Heart right ventricle (tissue), 16 donors: ENCODE measurements around the gene ARHGAP4. TPM values are rescaled to one million over a fixed set of nuclear protein-coding genes. Genes with fewer than 3 reads are reported as not detected.

Experiments used
- ATAC-seq, 8 donors: fragments of 200-7000 bp; cut with Tn5 transposase; one replicate each; pipeline ENCODE4 v1.9.1; 2020; ENCODE audit warnings: mild to moderate bottlenecking in 8 of 8, moderate library complexity in 8 of 8, moderate number of reproducible peaks in 1 of 8
- DNase-seq, 2 donors: peaks; one replicate each; pipeline ENCODE4 v3.0.0-alpha.2; 2020
- H3K27ac ChIP-seq, 10 donors: fragments of 200-600 bp; sonication (generic) in 2 of 10; one replicate each; pipeline versions ENCODE4 v1.5.0 to v1.8.0; 2020 to 2022; ENCODE audit warnings: mild to moderate bottlenecking in 3 of 10
- H3K27me3 ChIP-seq, 7 donors: fragments of 200-600 bp; one replicate each; pipeline ENCODE4 v1.8.0; 2021 to 2022; ENCODE audit warnings: mild to moderate bottlenecking in 2 of 7
- H3K36me3 ChIP-seq, 9 donors: fragments of 200-600 bp; sonication (generic) in 1 of 9; one replicate each; pipeline versions ENCODE4 v1.5.0 to v1.8.0; 2020 to 2022; ENCODE audit warnings: mild to moderate bottlenecking in 2 of 9
- H3K4me1 ChIP-seq, 9 donors: fragments of 200-600 bp; sonication (generic) in 1 of 9; one replicate each; pipeline versions ENCODE4 v1.5.0 to v1.8.0; 2020 to 2022; ENCODE audit warnings: mild to moderate bottlenecking in 4 of 9
- H3K4me3 ChIP-seq, 10 donors: fragments of 200-600 bp; sonication (generic) in 2 of 10; one replicate each; pipeline versions ENCODE4 v1.5.0 to v1.8.0; 2020 to 2022; ENCODE audit warnings: mild to moderate bottlenecking in 7 of 10, moderate library complexity in 2 of 10
- H3K9me3 ChIP-seq, 11 donors: fragments of 200-600 bp in 10 of 11; sonication (generic) in 2 of 11; one replicate each; pipeline versions ENCODE4 v1.5.0 to v1.8.0; 2013 to 2022; ENCODE audit warnings: mild to moderate bottlenecking in 2 of 11, control low read depth in 1 of 11, moderate library complexity in 1 of 11
- WGBS, 2 donors: extraction: QIAGEN DNeasy Blood & Tissue Kit; methylation state at CpG; one replicate each; pipeline ENCODE4 v1.1.7; 2013; ENCODE audit warnings: inconsistent platforms in 1 of 2; 5-methylcytosine and 5-hydroxymethylcytosine counted together
- intact Hi-C, 10 donors: fragments of 100-400 bp; cut with DNase I; formaldehyde crosslinking; loops; one replicate each; pipeline versions ENCODE4 v1.11.1 to v1.14.2; 2022
- polyA plus RNA-seq, 2 donors: library from polyadenylated mRNA; stranded (reverse); fragments of 200-250 nt; gene quantifications; one replicate each; pipeline ENCODE4 v1.2.3, GENCODE V29; 2013
- total RNA-seq, 10 donors: library from RNA; stranded (reverse); fragmentation: NEBNext Ultra II Directional in 3 of 10; extraction: Animal tissue kit (Norgen Biotek cat#: 25700) in 3 of 10; gene quantifications; one replicate each; pipeline versions ENCODE4 v1.2.1 to v1.2.4, GENCODE V29; 2021 to 2023
- TF ChIP-seq, protein P1 (sequence below), 9 donors: fragments of 200-600 bp; sonication (generic) in 2 of 9; IDR thresholded peaks; one replicate each; pipeline versions ENCODE4 v1.5.0 to v1.8.0; 2021 to 2022; ENCODE audit warnings: antibody characterized with exemption in 9 of 9, mild to moderate bottlenecking in 5 of 9, moderate library complexity in 1 of 9
- donor health status: Arrhythmogenic right ventricular cardiomyopathy.
- donor health status: ischemic (EF 13 %, LVEDD 7.1; RV severe dilation, severe dysfunction).
- donor health status: healthy with polysubstance abuse.
- donor health status: DM: no; HTN: yes; CAD: no.
- donor health status: DM: no; HTN: no; CAD: no.
- donor health status: ischemic (EF 25% LVEDD 6.9; RV normal size, moderate dysfunction).
- donor health status: ischemic (EF 25% LVEDD 5.7; RV mildly dilated, moderate dysfunction).
- donor health status: healthy.
- donor health status: DM: yes; HTN: yes; CAD: no.
- donor health status: Ischemic cardiomyopathy.
- donor health status: ischemic (EF 35%, LVEDD 5.7; RV mildly dilated, moderate dysfunction).
- donor health status: nonischemic (EF 11% LVEDD 7.7; RV severe dilation, severe dysfunction).
- donor health status: DM: yes; HTN: yes; CAD: no.
- donor health status: PGD.
- donor health status: ischemic (EF 29% LVEDD 5.4; RV normal size, mild dysfunction).
- donor health status: nonischemic (EF 23%, LVEDD 6.1; RV moderate dilation, normal function).

ARHGAP4 gene
- total and polyA plus RNA-seq, 12 donors: 5.5 to 65.5 (median 9.3) TPM

DNA sequence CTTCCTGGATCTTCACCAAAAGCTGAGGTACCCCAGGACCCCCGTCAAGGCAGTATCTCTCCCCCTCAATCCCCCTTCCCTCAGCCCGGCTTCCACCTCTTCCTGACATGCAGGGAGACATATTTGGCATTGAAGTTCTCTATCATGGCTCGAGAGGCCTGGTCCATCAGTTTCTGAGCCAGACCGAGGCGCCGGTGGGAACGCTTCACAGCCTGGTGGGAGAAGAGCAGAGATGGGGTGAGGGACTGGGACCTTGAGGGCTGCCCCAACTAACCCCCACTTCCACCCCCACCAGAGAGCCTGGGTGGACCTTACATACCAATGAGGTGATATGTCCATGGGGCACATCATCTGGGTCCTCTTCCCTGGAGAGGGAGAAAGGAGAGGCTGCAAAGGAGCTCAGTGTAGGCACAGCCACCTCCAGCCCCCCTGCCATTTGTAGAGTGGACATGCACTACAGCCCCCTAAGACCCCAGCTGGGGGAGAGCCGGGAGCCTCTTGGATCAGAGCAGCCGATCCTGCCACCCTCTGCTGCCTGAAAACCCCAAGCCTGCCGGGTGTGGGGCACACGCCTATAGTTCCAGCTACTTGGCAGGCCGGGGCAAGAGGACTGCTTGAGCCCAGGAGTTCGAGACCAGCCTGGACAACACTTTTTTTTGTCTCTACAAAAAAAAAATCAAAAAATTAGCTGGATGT, 6.3 kb upstream of the ARHGAP4 start:
- intact Hi-C loops: no loop called here
- WGBS, 2 donors: 91 to 94% methylated on average over 13 of the region's 13 CpGs
- H3K9me3 ChIP-seq: no peaks in the 10 kb centered on the region
- DNase-seq (no peak), ATAC-seq (no peak)
- H3K27ac ChIP-seq: no peak overlapping the region
- H3K36me3 ChIP-seq: peaks cover 0 to 40% (median 0%) of the 10 kb centered on the region in 9 donors
- H3K4me1 ChIP-seq: peaks cover 0 to 40% (median 30%) of the 10 kb centered on the region in 9 donors
- H3K27me3 ChIP-seq: peaks cover 0 to 19% (median 0%) of the 10 kb centered on the region in 7 donors
- TF ChIP-seq, protein P1, sequence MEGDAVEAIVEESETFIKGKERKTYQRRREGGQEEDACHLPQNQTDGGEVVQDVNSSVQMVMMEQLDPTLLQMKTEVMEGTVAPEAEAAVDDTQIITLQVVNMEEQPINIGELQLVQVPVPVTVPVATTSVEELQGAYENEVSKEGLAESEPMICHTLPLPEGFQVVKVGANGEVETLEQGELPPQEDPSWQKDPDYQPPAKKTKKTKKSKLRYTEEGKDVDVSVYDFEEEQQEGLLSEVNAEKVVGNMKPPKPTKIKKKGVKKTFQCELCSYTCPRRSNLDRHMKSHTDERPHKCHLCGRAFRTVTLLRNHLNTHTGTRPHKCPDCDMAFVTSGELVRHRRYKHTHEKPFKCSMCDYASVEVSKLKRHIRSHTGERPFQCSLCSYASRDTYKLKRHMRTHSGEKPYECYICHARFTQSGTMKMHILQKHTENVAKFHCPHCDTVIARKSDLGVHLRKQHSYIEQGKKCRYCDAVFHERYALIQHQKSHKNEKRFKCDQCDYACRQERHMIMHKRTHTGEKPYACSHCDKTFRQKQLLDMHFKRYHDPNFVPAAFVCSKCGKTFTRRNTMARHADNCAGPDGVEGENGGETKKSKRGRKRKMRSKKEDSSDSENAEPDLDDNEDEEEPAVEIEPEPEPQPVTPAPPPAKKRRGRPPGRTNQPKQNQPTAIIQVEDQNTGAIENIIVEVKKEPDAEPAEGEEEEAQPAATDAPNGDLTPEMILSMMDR (IDR thresholded peaks at IDR 0.05): no peak
- H3K4me3 ChIP-seq: no peak overlapping the region

DNA sequence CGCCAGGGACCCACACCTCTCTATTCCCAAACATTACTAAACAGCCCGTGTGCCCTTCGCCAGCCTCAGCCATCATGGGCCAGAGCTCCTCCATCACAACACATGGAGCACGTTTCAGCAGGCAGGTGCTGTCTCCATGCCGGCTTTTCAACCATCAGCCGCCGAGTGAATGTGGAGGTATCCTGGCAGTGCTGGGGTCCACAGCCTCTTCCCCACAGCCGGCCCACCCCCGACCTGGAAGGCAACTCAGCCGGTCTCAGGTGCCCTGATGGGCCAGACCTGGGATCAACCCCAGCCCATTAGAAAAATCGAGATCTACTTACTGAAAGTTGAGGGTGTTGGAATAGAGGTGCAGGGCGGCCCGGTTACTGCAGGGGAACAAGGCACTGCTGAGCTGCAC, 5.7 kb upstream of the ARHGAP4 start:
- no peak overlapping the region for H3K27ac ChIP-seq
- no peaks in the 10 kb centered on the region for H3K9me3 ChIP-seq
- H3K36me3 ChIP-seq: peaks cover 0 to 40% (median 0%) of the 10 kb centered on the region in 9 donors
- H3K4me1 ChIP-seq: peaks cover 0 to 47% (median 36%) of the 10 kb centered on the region in 9 donors
- H3K27me3 ChIP-seq: peaks cover 0 to 14% (median 0%) of the 10 kb centered on the region in 7 donors
- TF ChIP-seq, protein P1 (IDR thresholded peaks at IDR 0.05): no peak
- intact Hi-C loops: no loop called here
- ATAC-seq (no peak), DNase-seq (no peak)
- 90 to 94% methylated on average over 13 of the region's 13 CpGs for WGBS, 2 donors
- no peak overlapping the region for H3K4me3 ChIP-seq

DNA sequence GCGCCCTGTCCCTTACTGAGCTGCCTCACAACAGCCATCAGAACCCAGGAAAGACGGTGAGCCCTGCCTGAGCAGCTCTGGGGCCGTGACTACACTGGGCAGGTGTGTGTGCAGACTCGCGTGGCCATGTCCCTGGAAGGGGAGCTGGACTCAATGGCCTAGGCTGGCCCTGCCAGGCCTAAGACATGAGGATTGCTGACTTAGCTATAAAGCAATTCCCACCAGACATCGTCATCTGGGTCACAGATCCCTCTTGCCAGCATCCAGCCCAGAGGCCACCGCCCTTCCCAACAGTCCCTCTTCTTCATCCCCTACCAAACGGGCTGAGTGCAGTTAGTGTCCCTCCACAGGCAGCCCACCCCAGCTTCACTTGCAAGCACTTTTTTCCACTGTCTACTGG, 5.1 kb upstream of the ARHGAP4 start:
- H3K36me3 ChIP-seq: peaks cover 0 to 40% (median 0%) of the 10 kb centered on the region in 9 donors
- no peak overlapping the region for H3K4me3 ChIP-seq
- WGBS, 2 donors: 90 to 93% methylated on average over 8 of the region's 8 CpGs
- no peak for ATAC-seq
- no peak overlapping the region for H3K27ac ChIP-seq
- intact Hi-C loops: no loop called here
- H3K4me1 ChIP-seq: peaks cover 0 to 52% (median 41%) of the 10 kb centered on the region in 9 donors
- peaks cover 0 to 17% (median 0%) of the 10 kb centered on the region in 7 donors for H3K27me3 ChIP-seq
- H3K9me3 ChIP-seq: no peaks in the 10 kb centered on the region
- TF ChIP-seq, protein P1 (IDR thresholded peaks at IDR 0.05): no peak
- no peak for DNase-seq

DNA sequence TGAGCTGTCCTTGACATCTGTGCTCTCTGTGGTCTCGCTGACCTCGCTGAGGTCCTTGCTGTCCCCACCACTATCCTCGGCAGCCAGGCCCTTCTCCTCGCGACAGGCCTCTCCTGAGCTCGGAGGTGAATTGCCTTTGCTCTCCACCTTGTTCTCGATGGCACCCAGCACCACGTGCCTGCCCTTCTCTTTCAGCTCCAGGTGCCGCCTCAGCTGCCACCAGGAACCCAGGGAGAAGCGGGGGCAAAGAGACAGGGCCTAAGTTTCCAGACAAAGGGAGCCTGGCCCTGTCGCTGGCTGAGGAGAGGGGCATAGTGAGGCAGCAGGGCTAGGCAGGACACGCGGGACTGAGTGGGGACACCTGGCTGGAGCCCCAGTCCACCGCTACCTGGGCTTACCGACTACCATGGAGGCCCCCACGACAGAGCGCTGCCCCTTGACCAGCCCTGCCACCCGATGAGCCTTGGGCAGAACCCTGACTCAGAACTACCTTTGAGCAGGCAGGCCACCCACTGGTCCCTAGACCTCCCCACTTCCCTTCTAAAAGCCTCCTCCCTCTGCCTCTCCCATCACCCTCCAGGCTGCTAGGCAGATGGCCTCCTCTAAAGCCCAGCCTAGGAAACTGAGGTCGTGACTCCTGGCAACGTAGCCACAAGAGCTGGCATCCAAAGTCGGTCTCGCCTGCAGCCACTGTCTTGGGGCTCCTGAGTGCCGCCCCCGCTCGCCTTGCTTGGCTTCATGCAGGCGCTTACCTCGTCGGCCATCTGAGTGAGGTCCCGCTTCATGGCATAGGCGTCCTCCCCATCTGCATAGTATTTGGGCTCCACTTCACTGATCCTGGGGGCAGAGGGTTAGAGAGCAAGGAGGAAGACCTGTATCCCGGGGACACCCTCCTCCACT, 4.2 kb upstream of the ARHGAP4 start:
- no peak for DNase-seq
- ATAC-seq: no peak
- peak overlapping the region in 7 of 10 donors; percentile 23 to 99 (median 75) for H3K27ac ChIP-seq
- peaks cover 0 to 56% (median 44%) of the 10 kb centered on the region in 9 donors for H3K4me1 ChIP-seq
- H3K36me3 ChIP-seq: peaks cover 0 to 40% (median 0%) of the 10 kb centered on the region in 9 donors
- intact Hi-C loops: no loop called here
- TF ChIP-seq, protein P1 (IDR thresholded peaks at IDR 0.05): no peak
- no peaks in the 10 kb centered on the region for H3K9me3 ChIP-seq
- no peak overlapping the region for H3K4me3 ChIP-seq
- H3K27me3 ChIP-seq: peaks cover 0 to 16% (median 0%) of the 10 kb centered on the region in 7 donors
- 87 to 88% methylated on average over 30 to 31 of the region's 31 CpGs for WGBS, 2 donors
